Stimulated activated CD4-positive, alpha-beta T cell treated with anti-CD3 and anti-CD28 coated beads, Interleukin-1b, Interleukin-23, amount 100 ng/mL, for 4 hours (primary cell): ENCODE data around the gene FOXN1.

ENCODE experiments used
- DNase-seq, 2 donors: peaks; one replicate each; pipeline ENCODE4 v3.0.0-alpha.2; 2020; ENCODE audit warnings: low read depth in 2 of 2

Gene FOXN1

DNA sequence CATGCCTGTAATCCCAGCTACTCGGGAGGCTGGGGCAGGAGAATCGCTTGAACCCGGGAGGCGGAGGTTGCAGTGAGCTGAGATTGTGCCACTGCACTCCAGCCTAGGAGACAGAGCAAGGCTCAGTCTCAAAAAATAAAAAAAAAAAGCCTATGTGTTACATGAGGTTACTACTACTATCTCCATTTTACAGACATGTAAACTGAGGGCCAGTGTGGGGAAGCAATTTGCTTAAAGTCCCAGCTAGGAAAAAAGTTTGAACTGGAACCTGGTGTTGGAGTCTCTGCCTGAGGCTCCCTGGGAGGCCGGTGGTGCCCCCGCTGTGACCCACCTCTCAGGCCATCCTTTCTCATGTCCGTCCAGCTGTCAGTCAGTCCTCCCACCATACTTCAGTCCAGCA, 28.2 kb upstream of the FOXN1 start:
- no peak for DNase-seq

DNA sequence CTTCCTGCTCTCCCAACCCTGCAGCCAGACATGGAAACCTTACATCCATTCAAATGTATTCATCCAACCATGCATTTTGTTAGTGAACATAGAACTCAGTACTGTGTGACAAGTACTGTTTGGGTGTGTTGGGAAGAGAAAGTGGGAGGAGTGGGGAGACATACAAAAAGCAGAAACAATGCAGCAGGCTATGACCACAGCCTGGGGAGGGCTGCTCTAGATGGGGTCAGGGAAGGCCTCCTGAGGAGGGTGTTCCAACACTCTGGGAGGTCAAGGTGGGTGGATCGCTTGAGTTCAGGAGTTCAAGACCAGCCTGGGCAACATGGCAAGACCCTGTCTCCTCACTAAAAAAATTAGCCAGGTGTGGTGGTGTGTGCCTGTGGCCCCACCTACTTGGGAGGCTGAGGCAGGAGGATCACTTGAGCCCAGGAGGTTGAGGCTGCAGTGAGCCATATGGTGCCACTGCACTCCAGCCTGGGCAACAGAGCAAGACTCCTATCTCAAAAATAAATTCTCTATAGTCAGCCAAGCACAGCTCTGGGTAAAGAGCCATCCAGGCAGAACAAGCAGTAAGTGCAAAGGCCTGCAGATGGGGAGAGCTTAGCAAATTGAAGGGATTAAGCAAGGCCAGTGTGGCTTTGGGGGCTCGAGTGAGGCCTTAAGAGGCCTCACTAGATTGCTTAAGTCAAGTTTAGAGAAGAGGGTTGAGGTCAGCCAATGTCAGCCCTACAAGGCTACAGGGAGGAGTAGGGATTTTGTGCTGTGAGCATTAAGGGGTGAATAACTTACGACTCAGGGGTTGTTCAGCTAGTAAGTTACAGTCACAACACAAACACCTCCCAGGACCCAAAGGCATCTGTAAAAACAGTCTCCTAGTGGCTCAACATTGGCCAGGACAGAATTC, 27.2 kb upstream of the FOXN1 start:
- no peak for DNase-seq

DNA sequence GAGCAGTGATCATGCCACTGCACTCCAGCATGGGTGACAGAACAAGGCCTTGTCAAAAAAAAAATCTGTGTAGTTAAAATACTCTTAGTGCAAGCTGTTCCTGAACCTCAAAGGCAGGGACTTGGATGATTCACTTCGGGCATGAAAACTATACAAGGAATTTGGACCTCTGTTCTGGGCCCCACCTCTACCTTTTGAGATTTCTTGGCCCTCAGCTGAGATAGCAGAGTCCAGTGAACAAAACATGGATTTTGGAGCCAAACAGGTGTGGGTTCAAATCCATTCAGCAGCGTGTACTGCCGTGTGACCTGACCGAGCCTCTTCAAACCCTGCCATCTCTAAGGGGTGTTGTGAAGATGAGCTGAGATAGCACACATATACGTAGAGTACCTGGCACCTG, 25.9 kb upstream of the FOXN1 start:
- DNase-seq, result no peak

DNA sequence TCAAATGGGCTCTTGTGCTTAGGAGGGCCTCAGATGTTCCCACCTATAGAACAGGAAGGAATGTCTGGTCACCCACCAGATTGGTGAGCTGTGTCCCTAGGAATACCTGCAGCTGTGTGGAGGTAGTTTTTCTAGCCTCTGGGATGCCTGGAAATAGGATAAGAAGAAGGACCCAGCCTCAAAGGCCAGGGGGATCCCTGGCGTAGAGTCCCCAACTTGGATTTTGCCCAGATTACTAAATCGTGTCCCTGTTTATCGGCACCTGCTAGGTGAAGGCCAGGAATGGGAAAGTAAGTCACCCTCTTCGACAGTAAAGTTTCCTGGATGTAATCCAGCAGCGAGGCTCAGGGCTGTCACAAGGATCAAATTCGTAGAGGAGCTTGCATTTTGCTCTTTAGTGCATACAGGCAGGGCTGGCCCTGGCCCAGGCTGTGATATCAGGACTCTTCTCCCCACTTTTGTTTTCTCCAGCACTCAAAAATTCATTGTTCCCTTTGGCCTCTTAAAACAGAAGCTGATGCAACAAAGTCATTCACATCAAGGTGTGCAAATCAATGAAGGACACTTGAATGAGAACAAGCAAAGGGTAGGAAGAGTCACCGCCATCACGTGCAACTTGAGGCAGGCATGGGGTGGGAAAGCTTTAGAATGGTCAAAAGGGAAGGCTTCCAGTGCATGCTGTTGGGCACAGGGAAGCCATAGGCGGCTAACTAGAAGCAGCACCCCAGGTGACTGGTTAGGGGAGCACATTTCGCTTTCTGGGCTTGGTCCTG, 25.2 kb upstream of the FOXN1 start:
- DNase-seq, result no peak

DNA sequence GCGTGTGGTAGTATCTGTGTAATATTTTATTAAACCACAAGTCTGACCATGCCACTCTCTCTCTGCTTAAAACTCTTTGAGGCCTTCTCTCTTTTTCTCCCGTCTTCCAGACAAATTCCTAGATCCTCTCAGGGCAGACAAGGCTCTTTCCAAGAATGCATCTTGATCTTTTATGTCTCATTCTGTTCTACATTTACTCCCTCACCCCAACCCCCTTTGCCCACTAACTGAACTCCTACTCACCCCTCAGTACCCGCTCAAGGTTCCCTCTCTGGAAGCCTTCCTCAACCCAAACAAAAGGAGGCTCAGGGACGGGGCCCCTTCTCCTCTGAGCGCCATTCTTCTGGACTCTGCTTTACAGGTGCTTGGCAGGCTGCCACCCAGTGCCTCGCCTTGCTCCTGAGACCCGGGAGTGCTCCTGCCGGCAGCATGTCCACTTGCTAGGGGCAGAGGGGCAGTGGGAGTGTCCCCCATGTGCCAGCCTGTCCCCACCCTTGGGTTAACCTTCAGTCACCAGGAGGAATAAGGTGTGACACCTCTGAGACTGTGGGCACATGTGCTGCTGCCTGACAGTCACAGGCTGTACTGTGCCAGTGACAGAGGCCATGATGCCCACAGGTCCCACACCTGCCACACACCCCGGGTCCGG, 23.5 kb upstream of the FOXN1 start:
- DNase-seq, result no peak

DNA sequence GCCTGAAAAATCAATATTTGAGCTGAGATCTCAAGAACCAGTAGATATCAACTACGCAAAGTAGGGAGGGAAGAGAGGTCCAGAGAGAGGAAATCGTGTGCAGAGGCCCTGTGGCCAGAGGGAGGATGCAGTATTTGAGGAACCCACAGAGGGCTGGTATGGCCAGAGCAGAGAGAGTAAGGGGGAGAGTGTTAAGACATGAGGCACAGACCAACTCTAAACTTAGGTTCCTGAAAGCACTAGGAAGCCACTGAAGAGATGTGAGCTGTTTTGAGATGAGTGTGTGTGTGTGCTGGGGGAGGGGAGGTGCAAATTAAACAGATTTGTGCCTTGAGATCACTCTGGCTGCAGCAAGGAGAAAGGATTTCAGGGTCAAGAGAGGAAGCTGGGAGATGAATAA, 21.9 kb upstream of the FOXN1 start:
- DNase-seq, result no peak

DNA sequence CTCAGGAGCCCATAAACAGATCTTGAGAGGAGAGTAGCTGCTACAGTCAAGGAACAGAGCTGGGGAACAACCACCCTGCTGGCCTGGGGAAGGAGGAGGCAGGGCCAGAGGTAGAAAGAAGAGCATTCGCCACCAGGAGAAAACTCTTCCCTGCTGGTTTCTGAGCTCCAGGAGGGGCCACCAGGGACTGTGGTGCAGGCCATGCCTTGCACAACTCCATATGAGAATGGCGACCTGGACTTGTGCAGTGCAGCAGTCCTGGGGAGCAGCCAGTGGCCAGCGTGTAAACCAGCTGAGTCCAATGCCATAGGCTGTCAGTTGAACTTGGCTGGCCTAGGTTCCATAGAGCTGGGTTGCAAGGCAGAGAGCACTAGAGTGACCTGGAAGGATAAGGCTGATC, 21.1 kb upstream of the FOXN1 start:
- DNase-seq, result no peak

DNA sequence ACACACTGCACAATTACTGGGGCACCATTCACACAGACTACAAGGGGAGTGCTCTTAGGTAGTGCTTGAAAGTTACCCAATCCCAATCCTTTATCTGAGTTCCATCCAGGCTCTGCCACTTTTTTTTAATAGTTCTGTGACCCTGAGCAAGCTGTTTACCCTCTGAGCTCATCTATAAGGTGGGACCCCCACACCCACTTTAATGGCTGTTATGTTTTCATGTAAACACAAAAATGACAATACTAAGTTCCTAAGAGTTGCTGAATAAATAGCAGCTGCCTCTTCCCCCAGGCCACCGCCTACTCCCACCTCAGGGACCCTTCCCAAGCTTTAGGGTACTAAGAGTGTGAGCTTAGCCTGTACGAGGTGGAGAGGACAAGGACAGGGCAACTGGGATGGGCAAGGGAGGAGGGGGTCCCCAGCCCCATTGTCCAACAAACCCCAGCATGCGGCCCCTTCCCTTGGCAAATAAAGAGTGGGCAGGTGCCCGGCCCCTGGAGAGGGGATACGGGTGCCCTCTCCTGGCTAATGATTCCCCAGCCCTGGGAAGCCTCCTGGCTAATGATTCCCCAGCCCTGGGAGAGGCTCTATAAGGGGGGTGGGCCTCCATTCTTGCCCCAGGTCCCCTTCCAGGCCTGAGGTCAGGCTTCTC, 18.1 kb upstream of the FOXN1 start:
- DNase-seq, result no peak

DNA sequence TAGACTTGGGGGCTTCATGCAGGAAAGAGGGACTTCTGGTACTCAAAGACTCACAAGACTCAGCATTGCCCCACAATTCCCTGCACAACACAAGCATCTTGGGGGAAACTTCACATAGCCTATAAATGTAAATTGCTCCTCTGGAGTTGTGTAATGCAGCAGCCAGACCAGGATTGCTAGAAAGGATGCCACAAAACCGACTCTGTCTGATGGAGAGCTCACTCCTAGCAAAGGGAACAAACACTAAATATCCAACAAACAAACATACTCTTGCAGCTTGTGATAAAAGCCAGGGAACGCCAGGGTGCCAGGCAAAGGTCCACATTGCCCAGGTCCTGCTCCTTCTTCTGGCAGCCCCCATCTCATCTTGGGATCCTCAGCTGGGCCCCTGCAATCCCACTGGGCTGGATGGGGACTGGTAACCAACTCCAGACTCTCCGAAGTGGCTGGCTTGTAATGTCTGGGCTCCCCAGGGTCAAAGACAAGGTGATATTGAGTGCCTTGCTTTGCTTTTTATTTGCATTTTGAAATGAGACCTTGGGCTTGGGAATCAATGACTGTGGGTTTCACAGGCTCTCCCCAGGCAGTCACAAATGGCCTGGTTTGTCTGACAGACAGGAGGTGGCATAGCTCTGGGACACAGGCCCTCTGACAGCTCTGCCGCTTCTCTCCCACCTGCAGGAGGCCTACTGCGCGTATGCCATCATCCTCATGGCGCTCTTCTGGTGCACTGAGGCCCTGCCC, 17.4 kb upstream of the FOXN1 start:
- DNase-seq, result no peak

DNA sequence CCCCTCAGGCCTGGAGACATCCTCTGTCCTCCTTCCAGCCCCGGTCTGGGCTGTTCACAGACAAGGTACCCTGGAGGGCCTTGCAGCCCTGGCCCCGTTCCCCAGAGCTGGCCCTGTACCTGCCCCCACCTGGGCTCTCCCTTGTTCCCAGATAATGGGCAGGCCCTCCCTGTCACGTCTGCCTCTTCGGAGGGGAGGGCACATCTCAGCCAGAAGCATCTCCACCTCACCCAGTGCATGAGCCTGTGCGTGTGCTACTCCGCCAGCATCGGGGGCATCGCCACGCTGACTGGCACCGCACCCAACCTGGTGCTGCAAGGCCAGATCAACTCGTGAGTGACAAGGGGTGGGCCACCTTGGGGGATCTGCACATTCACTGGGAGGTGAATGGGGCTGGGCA, 14.9 kb upstream of the FOXN1 start:
- DNase-seq, result no peak

DNA sequence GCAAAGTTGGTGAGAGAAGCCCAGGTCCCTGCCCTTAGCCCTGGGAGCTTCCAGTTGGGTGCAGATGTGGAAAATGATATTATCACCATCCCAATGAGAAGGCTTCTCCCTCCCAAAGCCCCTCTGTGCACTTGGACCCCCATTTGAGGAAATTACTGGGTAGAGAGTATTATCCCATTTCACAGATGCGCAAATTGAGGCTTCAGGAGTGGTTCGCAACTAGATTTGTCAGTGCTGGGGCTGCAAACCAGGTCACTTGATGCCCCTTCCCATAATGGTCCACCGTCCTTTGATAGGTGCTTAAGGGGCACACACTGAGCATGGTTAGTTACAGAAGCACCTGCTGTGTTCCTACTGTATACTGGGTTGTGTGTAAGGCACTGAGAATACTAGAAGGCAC, 14.3 kb upstream of the FOXN1 start:
- DNase-seq, result no peak

DNA sequence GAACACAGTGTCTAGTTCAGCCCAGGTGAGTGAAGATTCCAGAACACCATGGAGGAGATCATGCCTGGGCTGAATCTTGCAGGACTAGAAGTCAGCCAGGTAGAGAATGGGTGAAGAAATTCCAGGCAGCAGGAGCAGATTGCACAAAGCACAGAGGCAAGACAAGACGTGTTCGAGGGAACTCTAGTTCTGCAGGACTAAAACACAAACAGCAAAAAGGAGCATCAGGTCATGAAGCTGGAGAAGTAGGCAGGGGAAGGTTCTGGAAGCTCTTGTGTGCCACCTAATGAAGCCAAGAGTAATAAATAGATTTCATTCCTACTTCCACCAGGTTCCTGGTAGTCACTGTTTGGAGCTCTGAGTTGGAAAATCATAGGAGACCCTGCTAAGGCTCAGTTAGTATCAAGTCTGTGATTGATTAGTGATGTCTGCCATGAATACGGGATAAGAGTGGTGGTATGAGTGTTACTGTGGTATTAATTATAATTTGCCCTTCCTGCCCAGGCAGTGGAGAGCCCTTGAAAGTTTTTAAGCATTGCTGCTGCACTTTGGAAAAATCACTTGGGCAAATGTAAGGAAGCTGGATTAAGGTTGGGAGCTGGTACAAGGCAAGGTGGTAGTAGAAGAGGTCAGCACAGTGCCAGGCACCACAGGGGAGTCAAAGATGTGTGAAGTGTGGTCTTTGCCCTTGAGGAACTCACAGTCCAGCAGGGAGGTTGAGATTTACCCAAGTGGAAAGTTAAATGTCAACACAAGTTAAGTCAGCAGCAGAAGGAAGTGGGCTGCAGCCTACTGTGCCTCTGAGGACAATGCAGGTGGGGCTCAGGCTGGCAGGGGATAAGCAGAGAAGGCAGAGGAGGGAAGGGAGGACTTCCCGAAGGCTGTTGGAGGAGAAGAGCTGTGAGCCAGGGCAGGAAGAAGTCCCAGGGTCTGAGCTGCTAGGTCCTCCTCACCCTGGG, 13.5 kb upstream of the FOXN1 start:
- no peak for DNase-seq

DNA sequence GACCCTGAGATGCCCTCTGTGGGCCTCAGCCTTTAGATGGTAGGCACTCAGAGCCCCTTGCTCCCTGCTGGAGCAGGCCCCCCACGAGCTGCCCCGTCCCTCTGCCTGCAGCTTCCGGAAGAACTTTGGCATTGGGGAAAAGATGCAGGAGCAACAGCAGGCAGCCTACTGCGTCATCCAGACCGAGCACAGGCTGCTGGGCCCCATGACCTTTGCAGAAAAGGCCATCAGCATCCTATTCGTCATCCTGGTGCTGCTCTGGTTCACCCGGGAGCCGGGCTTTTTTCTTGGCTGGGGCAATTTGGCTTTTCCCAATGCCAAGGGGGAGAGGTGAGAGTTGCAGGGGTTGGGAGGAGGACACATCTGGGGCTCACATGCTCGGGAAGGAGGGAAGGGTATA, 12.7 kb upstream of the FOXN1 start:
- no peak for DNase-seq

DNA sequence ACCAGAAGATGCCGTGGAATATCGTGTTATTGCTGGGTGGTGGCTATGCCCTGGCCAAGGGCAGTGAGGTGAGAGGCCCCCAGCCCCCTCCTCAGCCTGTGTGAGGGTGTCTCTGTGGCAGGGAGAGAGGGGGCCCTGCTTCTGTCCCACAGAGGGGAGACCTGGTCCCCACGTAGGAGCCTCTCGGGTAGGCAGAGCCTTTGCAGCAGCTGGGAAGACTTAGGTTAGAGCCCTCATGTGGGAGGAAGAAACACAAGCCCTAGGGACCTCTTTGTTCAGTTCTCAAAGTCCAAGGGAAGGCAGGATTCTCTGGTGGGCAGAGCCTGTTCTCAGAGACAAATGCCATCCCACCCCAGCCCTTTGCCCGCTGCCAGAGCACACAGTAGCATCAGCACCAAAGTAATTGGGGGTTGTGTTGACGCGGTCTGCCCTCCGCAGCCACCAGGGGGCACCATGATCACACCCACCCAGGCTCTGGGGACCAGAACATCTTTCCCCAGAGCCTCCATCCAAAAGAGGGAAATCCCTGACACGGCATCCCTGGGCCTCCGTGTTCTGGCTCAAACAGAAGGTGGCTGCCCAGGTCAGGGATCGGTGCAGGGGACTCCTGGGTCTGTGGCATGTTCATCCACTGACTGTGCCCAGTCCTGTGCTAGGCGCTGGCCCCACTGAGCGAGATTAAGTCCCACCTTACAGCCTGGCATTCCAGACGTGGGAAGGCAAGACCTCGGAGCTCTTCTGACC, 11.5 kb upstream of the FOXN1 start:
- peak; percentile 78 to 80 for DNase-seq

DNA sequence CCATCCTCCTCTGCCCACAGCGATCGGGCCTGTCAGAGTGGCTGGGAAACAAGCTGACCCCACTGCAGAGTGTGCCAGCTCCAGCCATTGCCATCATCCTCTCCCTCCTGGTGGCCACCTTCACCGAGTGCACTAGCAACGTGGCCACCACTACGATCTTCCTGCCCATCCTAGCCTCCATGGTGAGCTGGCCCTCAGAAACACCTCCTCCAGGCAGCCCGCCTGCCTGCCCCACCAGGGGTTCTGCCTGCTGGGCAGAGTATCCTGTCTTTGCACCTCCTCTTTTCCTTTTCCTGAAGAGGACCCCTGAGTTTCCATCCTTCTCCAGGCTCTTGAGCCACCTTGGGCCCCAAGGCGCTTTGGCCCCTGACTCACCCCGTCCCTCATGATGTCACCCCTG, 10.5 kb upstream of the FOXN1 start:
- DNase-seq, result no peak

DNA sequence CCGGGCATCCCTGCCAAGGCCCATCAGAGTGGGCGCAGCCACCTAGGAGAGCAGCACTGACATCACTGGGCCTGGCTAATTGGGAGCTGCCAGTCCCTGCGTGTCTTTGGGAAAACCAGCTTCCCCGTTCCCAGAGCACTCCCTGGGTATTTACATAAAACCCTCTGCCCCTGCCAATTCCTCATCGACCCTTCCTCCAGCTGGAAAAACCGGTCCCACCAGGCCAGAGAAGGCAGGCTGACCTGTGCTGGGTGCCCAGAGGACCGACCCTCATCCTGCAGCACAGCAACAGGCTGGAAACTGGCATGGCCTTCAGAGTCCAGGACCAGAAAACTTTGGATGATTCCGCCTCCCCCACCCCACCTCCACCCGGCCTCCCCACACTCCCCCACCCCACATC, 8.2 kb upstream of the FOXN1 start:
- no peak for DNase-seq

DNA sequence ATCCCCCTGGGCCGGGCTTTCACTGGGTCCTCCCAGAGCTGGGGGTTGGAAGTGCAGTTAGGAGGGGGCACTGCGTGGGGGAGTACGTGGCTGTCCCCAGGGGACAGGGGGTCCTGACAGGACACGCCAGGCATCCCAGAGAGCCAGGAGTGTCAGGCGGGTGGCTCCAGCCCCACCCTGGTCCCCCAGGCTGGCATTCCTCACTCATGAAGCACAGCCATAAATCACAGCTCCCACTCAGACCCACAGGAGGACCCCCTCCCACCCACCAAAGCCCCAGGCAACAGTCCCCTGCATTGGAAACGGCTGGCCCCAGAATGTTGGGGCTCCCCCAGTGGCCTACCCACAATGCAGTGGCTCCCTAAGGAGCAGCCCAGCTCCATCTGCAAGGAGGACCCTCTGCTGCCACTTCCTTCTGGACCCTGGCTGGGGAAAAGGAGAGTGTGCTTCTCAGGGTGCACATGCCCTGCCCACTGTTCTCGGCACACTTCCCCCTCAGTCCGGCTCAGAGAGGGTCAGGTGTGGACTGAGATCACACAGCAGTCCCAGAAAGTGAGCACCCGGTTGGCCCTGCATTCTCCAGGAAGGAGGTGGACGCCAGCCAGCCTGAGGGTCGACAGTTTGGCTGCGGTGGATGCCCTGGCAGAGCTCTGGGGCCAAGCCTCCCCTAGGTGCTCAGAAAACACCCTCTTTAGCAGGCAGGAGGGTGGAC, 7.3 kb upstream of the FOXN1 start:
- DNase-seq, result no peak

DNA sequence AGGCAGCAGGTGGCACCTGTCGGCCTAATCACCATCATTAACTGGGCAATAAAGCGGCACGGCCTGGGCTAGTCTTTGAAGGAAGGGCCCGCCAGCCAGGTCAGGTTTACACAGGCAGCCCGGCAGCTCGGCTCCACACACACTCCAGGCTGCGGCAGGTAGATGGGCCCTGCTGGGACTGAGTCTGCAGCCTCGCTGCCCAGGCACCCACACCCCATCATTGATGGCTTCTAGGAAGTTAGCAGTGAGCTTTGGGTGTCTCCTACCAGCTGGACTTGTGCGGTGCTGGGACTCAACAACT, 6.8 kb upstream of the FOXN1 start:
- no peak for DNase-seq

DNA sequence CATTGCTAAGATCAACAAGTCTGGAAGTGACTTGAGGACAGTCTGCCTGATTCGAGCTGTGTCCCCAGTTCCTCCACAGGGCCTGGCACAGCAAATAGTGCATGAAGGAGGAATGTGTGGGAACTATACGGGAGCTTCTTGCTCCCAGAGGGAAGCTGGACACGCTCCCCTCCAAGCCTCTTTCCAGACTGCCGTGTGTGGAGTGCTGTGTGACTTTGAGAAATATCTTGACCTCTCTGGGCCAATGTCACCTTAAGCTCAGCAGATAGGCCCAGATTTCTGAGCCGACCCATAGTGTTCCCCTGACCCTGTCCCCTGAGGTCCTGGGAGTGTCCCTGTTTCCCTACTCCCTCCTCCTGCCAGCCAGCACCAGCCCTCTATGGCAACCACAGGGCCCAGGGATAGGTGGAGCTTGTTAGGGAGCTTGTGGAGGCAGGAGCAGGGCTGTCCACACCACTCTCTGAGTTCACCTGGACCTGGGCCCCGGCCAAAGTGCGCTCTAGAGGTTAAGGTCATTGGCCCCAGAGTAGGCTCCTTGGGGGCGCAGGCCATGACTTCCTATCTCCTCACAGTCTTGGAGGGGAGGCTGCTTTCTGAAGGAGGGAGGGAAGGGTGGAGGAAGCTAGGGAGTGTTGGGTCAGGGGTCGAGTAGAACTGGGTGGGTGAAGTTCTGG, 6.3 kb upstream of the FOXN1 start:
- DNase-seq, result no peak
